A673 (cell line): ENCODE measurements around the gene COPRS.

Experiments
- CTCF ChIP-seq: fragments of 300-800, 200-600 bp; sonication (generic); conservative IDR thresholded peaks from 2 replicates; pipeline ENCODE4 v1.5.1; 2017; ENCODE audit warnings: low read depth, mild to moderate bottlenecking, antibody characterized with exemption, low read length, moderate library complexity, mixed read lengths
- EZH2 ChIP-seq: fragments of 200-600 bp; sonication (generic); IDR thresholded peaks from 2 replicates; pipeline ENCODE4 v1.6.1; 2017; ENCODE audit warnings: borderline replicate concordance, low read depth, mild to moderate bottlenecking, mixed read lengths, antibody characterized with exemption, low read length; ENCODE audit not compliant: poor library complexity, severe bottlenecking

DNA sequence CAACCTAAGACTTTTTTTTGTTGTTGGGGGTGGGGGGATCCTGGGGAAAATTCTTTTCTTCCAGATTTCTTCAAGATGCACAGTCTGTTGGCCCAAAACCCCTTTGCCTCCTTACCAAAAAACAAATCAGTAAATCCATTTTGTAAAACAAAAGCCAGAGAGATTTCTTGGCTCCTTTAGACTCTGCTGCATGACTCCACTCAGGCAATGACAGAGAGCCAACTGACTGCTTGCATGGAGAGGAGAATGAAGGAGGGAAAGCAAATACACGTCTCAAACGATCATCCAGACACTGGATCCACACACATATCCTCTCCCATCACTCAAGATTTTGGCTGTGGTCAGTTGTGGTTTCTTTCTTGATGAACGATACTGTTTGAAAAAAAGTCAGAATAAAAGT is 13.8 kb downstream of the COPRS start:
- TF ChIP-seq CTCF (no peak), EZH2 (no peak)
